Muscle layer of duodenum (tissue), 2 donors: ENCODE results near the gene CDCP2.

ENCODE experiments used
- H3K27ac ChIP-seq: one replicate; pipeline ENCODE4 v1.7.0; 2013; ENCODE audit warnings: mild to moderate bottlenecking, low read length
- H3K27me3 ChIP-seq: one replicate; pipeline ENCODE4 v1.7.0; 2013; ENCODE audit warnings: low read depth, mild to moderate bottlenecking, control low read depth, low read length
- H3K36me3 ChIP-seq, 2 donors: one replicate each; pipeline ENCODE4 v1.7.0; 2013; ENCODE audit warnings: low read length in 2 of 2, control low read depth in 1 of 2, mild to moderate bottlenecking in 1 of 2; ENCODE audit not compliant: insufficient read depth in 2 of 2, control insufficient read depth in 1 of 2
- H3K4me1 ChIP-seq, 2 donors: one replicate each; pipeline ENCODE4 v1.7.0; 2013; ENCODE audit warnings: low read length in 2 of 2, mild to moderate bottlenecking in 2 of 2, control low read depth in 1 of 2, moderate library complexity in 1 of 2; ENCODE audit not compliant: insufficient read depth in 2 of 2, control insufficient read depth in 1 of 2
- H3K4me3 ChIP-seq, 2 donors: one replicate each; pipeline ENCODE4 v1.7.0; 2013; ENCODE audit warnings: low read length in 2 of 2, low read depth in 1 of 2, mild to moderate bottlenecking in 1 of 2
- H3K9me3 ChIP-seq, 2 donors: one replicate each; pipeline ENCODE4 v1.7.0; 2013; ENCODE audit warnings: low read length in 2 of 2, control low read depth in 1 of 2, mild to moderate bottlenecking in 1 of 2; ENCODE audit not compliant: control insufficient read depth in 1 of 2
- donor health status: healthy.

CDCP2 gene

DNA sequence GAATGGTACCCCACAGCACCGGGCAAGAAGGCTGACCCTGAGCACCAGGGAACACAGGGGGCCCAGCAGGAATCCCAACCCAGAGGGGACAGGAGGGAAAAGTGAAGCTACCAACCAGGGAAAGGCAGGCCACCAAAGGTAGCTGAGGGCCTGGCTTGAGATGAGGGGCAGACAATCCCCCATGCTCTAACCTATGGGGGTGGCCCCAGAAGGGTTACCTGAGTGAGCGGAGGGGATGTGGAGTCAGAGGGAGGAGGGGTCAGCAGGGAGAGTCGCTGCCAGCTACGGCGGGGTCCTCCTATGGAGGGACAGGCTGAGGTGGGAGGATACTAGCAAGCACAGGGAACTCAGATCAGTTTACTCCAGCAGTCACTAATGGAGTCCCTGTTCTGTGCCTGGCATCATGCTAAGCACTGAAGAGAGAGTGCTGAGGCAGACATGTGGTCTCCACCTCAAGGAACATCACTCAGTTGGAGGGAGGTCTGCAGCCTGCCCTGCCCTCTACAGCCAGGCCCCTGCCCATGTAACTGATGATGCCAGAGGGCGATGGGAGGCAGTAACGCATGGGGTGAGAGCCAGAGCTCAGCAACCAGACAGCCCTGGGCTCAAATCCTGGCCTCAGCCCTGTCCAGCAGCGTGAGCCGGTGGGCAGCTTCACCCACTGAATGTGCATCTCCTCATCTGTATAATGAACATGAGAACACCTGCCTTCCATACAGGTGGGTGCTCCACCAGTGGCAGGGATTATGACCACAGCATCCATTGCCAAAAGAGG, 25.7 kb upstream of the CDCP2 start:
- Histone ChIP-seq H3K36me3 (peaks cover 10 to 22% of the 10 kb centered on the region in 2 donors), H3K4me1 (no peaks in the 10 kb centered on the region), H3K9me3 (no peaks in the 10 kb centered on the region), H3K27ac (no peak overlapping the region), H3K4me3 (no peak overlapping the region), H3K27me3 (no peaks in the 10 kb centered on the region)

DNA sequence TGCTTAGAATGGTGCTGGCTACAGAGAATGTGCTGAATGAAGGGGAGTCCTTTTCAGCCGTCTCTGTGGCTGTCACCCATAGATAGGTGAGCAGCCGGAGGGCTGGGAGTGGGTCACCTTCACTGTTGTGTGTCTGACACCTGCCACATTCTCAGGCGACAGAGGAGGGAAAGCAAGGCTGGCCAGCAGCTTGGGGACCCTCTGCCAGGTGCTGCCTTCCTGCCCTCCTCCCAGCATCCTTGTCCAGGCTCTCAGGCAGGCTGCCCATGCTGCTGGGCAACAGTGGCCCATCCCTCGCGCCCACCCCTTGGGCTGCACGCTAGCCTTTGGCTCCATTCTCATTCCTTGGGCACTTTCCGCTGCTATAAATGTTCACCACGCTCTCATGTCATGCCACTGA, 24.9 kb upstream of the CDCP2 start:
- Histone ChIP-seq H3K9me3 (no peaks in the 10 kb centered on the region), H3K4me1 (no peaks in the 10 kb centered on the region), H3K36me3 (peaks cover 10 to 18% of the 10 kb centered on the region in 2 donors), H3K27ac (no peak overlapping the region), H3K4me3 (no peak overlapping the region), H3K27me3 (no peaks in the 10 kb centered on the region)

DNA sequence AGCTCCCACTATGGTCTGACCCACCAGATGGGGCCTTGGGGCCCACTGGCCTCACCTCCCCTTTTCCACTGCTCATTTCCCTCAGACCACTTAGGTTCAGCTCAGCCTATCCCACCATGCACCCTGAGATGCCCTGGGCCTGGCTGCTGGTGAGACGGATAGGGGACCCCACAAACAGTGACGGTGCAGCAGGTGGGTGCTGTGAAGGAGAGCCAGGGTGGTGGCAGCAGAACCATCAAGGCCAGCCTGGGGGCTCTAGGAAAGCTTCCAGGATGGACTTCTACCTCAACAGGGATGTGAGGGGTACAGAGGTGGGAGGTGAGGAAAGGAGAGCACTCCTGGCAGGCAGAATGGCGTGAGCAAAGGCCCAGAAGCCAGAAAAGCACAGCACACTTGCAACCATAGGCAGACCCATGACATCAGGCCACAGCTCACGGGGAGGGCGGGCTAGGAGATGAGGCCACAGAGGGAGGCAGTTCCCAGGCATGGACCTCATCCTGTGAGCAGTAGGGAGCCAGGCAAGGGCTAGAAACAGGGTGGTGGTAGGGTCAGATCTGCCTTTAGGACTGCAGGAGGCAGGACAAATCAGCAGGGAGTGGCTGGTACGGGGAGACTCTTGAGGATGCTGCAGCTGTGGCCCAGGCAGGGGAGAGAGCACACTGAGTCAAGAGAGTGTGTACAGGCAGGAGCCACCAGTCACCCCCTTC, 24.0 kb upstream of the CDCP2 start:
- Histone ChIP-seq H3K27me3 (no peaks in the 10 kb centered on the region), H3K36me3 (peaks cover 10 to 18% of the 10 kb centered on the region in 2 donors), H3K4me1 (no peaks in the 10 kb centered on the region), H3K9me3 (no peaks in the 10 kb centered on the region), H3K4me3 (no peak overlapping the region), H3K27ac (no peak overlapping the region)

DNA sequence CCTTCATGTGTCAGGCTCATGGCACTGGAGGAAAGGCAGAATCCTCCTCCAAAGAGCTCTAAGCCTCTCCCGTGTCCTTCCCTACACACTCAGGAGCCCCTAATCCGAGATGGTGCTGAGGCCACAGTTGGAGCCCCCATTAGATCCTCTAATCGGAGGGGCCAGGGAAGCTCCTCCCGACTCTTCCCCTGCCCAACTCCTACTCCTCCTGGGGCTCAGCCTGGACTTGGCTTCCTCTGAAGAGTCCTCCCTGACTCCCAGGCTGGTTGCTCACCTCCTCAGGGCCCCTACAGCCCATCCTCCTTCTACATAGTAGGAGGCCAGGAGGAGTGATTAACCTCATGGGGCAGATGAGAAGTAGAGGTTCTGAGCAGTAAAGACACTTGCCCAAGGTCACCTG, 21.3 kb upstream of the CDCP2 start:
- Histone ChIP-seq H3K27me3 (no peaks in the 10 kb centered on the region), H3K27ac (no peak overlapping the region), H3K9me3 (no peaks in the 10 kb centered on the region), H3K36me3 (peaks cover 5 to 9% of the 10 kb centered on the region in 2 donors), H3K4me3 (no peak overlapping the region), H3K4me1 (no peaks in the 10 kb centered on the region)

DNA sequence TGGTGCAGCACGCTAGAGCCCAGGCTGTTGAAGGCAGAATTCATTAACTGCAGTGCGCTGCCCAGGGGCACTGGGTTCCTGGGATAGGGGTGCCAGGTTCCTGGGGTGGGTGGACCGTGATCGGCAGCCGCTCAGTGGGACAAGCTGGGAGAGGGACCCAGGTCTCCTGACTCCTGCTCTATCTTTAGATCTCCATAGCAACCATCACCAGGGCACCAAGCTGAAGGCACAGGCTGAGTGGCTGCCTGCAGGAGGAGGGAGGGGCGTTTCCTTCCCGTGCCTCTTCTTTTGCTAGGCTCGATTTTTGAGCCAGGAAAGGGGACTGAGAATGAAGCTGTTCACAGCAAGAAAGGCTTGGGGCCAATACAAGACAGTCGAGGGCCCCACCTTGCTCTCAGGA, 20.9 kb upstream of the CDCP2 start:
- Histone ChIP-seq H3K36me3 (peaks cover under 1 to 5% of the 10 kb centered on the region in 2 donors), H3K27ac (no peak overlapping the region), H3K4me1 (no peaks in the 10 kb centered on the region), H3K27me3 (no peaks in the 10 kb centered on the region), H3K9me3 (no peaks in the 10 kb centered on the region), H3K4me3 (no peak overlapping the region)

DNA sequence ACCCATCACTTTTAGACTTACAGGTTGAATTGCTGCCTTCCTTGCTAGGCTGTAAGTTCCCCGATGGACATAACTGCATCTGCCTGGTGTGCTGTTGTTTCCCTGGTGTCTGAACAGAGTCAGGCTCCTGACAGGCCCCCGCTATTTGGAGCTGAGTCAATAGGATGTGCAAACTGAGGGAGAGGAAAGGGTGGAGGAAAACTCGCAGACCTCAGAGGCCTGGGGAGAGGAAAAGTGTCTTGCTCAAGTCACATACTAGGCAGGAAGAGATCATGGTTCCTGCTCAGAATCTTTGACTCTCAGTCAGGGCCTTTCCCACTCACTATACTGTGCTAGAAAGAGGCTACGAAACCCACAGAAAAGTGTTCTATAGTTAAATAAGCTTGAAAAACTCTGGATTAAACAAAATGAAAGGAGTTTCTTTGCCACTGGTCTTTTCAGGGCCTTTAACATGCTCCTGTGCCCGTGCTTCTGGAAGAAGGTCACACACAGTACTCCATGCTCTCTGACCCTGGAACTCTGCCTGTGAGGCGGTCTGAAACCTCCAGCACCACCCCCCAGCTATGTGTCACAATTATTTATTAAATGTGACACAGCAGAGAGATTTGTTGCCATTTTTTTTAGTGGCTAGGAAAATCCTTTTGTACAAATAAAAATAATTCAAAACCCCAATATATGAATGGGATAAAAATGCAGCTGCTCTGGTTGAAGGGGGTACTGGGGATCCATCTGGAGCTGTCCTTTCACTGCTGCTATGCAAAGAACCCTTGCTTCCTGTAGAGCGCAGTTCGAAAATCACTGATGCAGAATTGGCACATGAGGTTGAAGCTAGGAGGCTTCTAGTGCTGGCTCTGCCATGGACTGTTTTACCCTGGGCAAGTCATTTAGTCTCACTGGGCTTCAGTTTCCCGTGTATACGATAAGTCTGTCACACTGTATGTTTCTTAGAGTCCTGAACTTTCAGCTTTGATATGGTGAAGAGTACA, 20.1 kb upstream of the CDCP2 start:
- no peak overlapping the region for H3K27ac ChIP-seq
- H3K4me1 ChIP-seq: no peaks in the 10 kb centered on the region
- no peaks in the 10 kb centered on the region for H3K27me3 ChIP-seq
- H3K9me3 ChIP-seq: no peaks in the 10 kb centered on the region
- no peak overlapping the region for H3K4me3 ChIP-seq
- H3K36me3 ChIP-seq: peaks cover 0 to 4% of the 10 kb centered on the region in 2 donors

DNA sequence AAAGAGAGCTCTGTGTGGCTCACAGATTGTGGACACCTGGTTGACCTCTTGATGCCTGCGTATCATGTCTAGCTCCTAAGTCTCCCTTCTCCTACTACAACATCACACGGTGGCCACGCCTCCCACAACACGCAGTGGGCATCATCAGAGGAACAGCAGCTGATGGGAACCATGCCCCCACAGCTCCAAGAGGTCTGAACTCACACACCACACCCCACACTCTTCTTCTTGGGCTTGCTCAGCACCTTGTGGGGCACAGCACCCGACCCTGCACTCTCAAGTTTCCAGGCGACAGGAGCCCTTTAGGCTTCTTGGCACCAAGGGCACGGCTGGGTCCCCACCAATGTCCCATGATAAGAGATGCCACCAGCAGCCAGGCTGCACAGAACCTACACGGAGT, 18.8 kb upstream of the CDCP2 start:
- Histone ChIP-seq H3K27me3 (no peaks in the 10 kb centered on the region), H3K27ac (no peak overlapping the region), H3K4me1 (no peaks in the 10 kb centered on the region), H3K9me3 (no peaks in the 10 kb centered on the region), H3K36me3 (peaks cover 0 to 4% of the 10 kb centered on the region in 2 donors), H3K4me3 (no peak overlapping the region)

DNA sequence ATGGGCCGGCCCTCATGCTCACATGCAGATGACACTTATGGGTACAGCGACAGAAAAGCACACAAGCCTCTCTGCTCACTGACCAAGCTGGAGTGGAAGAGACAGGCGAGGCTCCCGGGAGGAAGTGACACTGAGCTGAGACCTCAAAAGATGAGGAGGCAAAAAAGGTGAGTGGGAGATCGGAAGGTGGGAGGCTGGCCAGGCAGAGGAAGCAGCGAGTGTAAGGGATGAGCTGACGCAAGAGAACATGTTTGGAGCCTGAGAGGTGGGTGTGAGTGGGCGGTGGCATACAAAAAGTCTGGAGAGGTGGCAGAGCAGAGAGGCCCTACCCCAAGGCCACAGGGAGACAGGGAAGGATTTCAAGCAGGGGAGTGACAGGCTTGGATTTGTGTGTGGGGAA, 18.2 kb upstream of the CDCP2 start:
- Histone ChIP-seq H3K9me3 (no peaks in the 10 kb centered on the region), H3K27ac (no peak overlapping the region), H3K4me1 (no peaks in the 10 kb centered on the region), H3K36me3 (peaks cover 0 to 4% of the 10 kb centered on the region in 2 donors), H3K27me3 (no peaks in the 10 kb centered on the region), H3K4me3 (no peak overlapping the region)

DNA sequence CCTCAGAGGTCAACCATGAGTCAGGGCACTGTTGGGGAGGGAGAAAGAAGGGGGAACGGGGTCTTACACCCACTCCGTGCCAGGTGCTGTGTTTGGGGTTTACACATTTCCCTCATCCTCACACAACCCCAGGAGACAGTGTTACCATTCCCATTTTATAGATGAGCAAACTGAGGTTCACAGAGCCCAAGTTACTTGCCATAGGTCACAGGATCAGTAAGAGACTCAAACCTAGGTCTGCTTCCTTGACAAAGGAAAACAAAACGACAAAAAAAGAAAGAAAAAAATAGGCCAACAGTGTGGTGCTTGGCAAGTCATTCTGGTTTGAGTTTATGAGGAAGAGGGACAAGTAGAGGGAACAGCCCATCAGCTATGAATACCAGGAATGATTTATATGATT, 16.3 kb upstream of the CDCP2 start:
- Histone ChIP-seq H3K27ac (no peak overlapping the region), H3K4me1 (no peaks in the 10 kb centered on the region), H3K27me3 (no peaks in the 10 kb centered on the region)

DNA sequence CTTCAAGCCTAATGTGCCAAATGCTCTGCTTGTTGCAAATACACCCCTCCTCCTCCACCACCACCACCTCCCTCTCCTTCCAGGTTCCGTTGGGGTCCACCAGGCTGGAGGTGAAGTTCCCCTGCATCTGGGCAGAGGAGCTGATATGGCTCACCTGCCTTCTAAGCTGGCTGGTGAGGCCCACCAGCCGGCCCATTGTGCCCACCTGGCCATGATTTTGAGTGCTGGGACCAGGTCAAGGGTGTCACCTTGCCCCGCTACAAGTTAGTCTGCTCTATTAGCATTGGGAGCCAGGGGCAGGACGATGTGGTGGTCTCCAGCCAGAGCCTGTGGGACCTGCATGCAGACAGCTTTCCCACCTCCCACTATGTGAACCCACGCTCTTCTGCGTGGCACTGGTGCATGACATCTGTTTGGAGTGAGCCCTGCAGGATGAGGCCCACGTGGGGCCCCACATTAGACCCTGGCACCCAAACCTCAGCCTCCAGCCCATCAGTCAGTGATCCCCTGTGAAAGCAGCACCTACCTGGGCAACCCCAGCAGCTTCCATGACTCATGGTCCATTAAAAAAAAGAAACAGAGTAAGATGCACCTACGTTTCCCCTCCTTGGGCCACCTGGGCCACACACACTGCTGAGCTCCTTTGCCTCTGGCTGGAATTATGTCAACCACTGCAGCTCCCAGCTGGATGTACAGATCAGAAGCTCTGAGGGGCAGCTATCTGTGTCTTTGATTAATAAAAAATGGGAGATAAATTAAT, 15.6 kb upstream of the CDCP2 start:
- no peaks in the 10 kb centered on the region for H3K4me1 ChIP-seq
- no peak overlapping the region for H3K27ac ChIP-seq

More for the DNA sequence above, 16.3 kb upstream of the CDCP2 start:
- Histone ChIP-seq H3K36me3 (peaks cover 0 to under 1% of the 10 kb centered on the region in 2 donors), H3K4me3 (no peak overlapping the region), H3K9me3 (no peaks in the 10 kb centered on the region)

More for the DNA sequence above, 15.6 kb upstream of the CDCP2 start:
- H3K36me3 ChIP-seq: no peaks in the 10 kb centered on the region
- H3K27me3 ChIP-seq: no peaks in the 10 kb centered on the region
- H3K9me3 ChIP-seq: no peaks in the 10 kb centered on the region
- H3K4me3 ChIP-seq: no peak overlapping the region
